HCT116 (cell line): ENCODE data around the gene TST. TPM values are rescaled to one million over a fixed set of nuclear protein-coding genes. Genes with fewer than 3 reads are reported as not detected.

Experiments
- ATAC-seq: fragments of 200-7000 bp; cut with Tn5 transposase; 2 replicates; pipeline ENCODE4 v1.9.1; 2020; ENCODE audit warnings: mild to moderate bottlenecking, moderate library complexity
- BruUV-seq: library from RNA; stranded (reverse); fragments of 400-500 nt; replicated peaks from 2 replicates; lab custom pipeline; 2021; lab: Mats Ljungman, UMichigan
- CTCF ChIA-PET: fragments of 300-600 bp; sonication (Branson Sonifier 250); formaldehyde crosslinking; loops from one replicate; lab custom pipeline; 2021; ENCODE audit warnings: antibody characterized with exemption; lab: Charles Lee
- POLR2A ChIA-PET: fragments of 300-600, 350-600 bp; sonication (Branson Sonifier 250); formaldehyde crosslinking; loops from one replicate; lab custom pipeline; 2021; ENCODE audit warnings: antibody characterized with exemption; lab: Charles Lee
- RAD21 ChIA-PET, 2 experiments: fragments of 300-600 bp; sonication (Branson Sonifier 250); formaldehyde crosslinking; loops; one replicate each; lab custom pipeline; 2023; ENCODE audit warnings: low total read pairs in 2 of 2; ENCODE audit not compliant: uncharacterized antibody in 2 of 2, unreplicated experiment in 2 of 2, low non-redundant PET in 1 of 2; lab: Charles Lee
- DNase-seq: peaks from one replicate; pipeline ENCODE4 v3.0.0-alpha.2; 2010; ENCODE audit warnings: low read depth, low spot score
- H2AFZ ChIP-seq: fragments of 200-600 bp; shearing (Covaris generic), sonication (generic); 2 replicates; pipeline ENCODE4 v1.6.1; 2017; ENCODE audit warnings: low read depth, mixed run types, mixed read lengths, antibody characterized with exemption, low read length; ENCODE audit not compliant: poor library complexity, severe bottlenecking
- H3K27ac ChIP-seq: 2 replicates; pipeline ENCODE4 v1.5.1; 2012; ENCODE audit warnings: low read depth, low read length
- H3K27me3 ChIP-seq: fragments of 200-600 bp; sonication (generic); 2 replicates; pipeline ENCODE4 v1.6.1; 2016; ENCODE audit warnings: mixed run types, low read length, mixed read lengths; ENCODE audit not compliant: insufficient read depth
- H3K36me3 ChIP-seq, 2 experiments: fragments of 200-500 bp in 1 of 2; fragments of 200-600 bp in 1 of 2; sonication (Bioruptor generic) in 1 of 2; sonication (generic) in 1 of 2; 2 replicates each; pipeline versions ENCODE4 v1.5.1 to v1.6.1; 2014 to 2016; ENCODE audit warnings: low read length in 2 of 2, inconsistent platforms in 1 of 2, mixed read lengths in 1 of 2, mixed run types in 1 of 2; ENCODE audit not compliant: insufficient read depth in 2 of 2, control insufficient read depth in 1 of 2
- H3K4me1 ChIP-seq, 2 experiments: fragments of 200-600 bp in 1 of 2; sonication (generic) in 1 of 2; 2 replicates each; pipeline versions ENCODE4 v1.5.1 to v1.6.1; 2012 to 2017; ENCODE audit warnings: low read length in 2 of 2, inconsistent platforms in 1 of 2, mild to moderate bottlenecking in 1 of 2, mixed read lengths in 1 of 2, mixed run types in 1 of 2, moderate library complexity in 1 of 2; ENCODE audit not compliant: insufficient read depth in 2 of 2, control insufficient read depth in 1 of 2
- H3K4me2 ChIP-seq: fragments of 200-600 bp; sonication (generic); 2 replicates; pipeline ENCODE4 v1.6.1; 2017; ENCODE audit warnings: mixed run types, low read length, mixed read lengths
- H3K4me3 ChIP-seq, 2 experiments: fragments of 200-600 bp in 1 of 2; sonication (generic) in 1 of 2; replicated peaks in 1 of 2; 2 replicates each; pipeline ENCODE4 v1.5.1; 2011 to 2016; ENCODE audit warnings: low read length in 2 of 2, control low read depth in 1 of 2, low read depth in 1 of 2, mild to moderate bottlenecking in 1 of 2, mixed read lengths in 1 of 2, mixed run types in 1 of 2
- H3K79me2 ChIP-seq: fragments of 200-600 bp; sonication (generic); 2 replicates; pipeline ENCODE4 v1.6.1; 2017; ENCODE audit warnings: mild to moderate bottlenecking, mixed run types, low read length, moderate library complexity, mixed read lengths; ENCODE audit not compliant: insufficient read depth
- H3K9ac ChIP-seq: fragments of 200-600 bp; sonication (generic); 2 replicates; pipeline ENCODE4 v1.6.1; 2016; ENCODE audit warnings: low read length, mixed read lengths
- H3K9me2 ChIP-seq: fragments of 200-600 bp; sonication (generic), shearing (Covaris generic); 2 replicates; pipeline ENCODE4 v1.6.1; 2017; ENCODE audit warnings: mixed run types, mild to moderate bottlenecking, moderate library complexity; ENCODE audit not compliant: insufficient read depth
- H3K9me3 ChIP-seq, 2 experiments: fragments of 200-500 bp in 1 of 2; fragments of 200-600 bp in 1 of 2; sonication (Bioruptor generic) in 1 of 2; sonication (generic) in 1 of 2; 2 replicates each; pipeline ENCODE4 v1.6.1; 2014 to 2017; ENCODE audit warnings: low read length in 2 of 2, mixed read lengths in 2 of 2, inconsistent platforms in 1 of 2, low read depth in 1 of 2, mild to moderate bottlenecking in 1 of 2, mixed run types in 1 of 2, moderate library complexity in 1 of 2; ENCODE audit not compliant: control insufficient read depth in 1 of 2, insufficient read depth in 1 of 2
- H4K20me1 ChIP-seq: fragments of 200-600 bp; sonication (generic), shearing (Covaris generic); 2 replicates; pipeline ENCODE4 v1.6.1; 2017; ENCODE audit warnings: mixed run types, mild to moderate bottlenecking, moderate library complexity; ENCODE audit not compliant: insufficient read depth
- ATF3 ChIP-seq: IDR thresholded peaks from 2 replicates; pipeline ENCODE4 v1.6.1; 2012
- CBX3 ChIP-seq: IDR thresholded peaks from 2 replicates; pipeline ENCODE4 v1.6.1; 2012; ENCODE audit warnings: low read depth
- CEBPB ChIP-seq: IDR thresholded peaks from 2 replicates; pipeline ENCODE4 v1.6.1; 2012; ENCODE audit warnings: low read depth
- EGR1 ChIP-seq: IDR thresholded peaks from 2 replicates; pipeline ENCODE4 v1.6.1; 2012; ENCODE audit warnings: low read depth
- ELF1 ChIP-seq: IDR thresholded peaks from 2 replicates; pipeline ENCODE4 v1.6.1; 2012; ENCODE audit warnings: low read depth, borderline replicate concordance
- EZH2phosphoT487 ChIP-seq: fragments of 200-600 bp; IDR thresholded peaks from 2 replicates; pipeline ENCODE4 v1.6.1; 2018; ENCODE audit warnings: antibody characterized with exemption, borderline replicate concordance
- FOSL1 ChIP-seq: IDR thresholded peaks from 2 replicates; pipeline ENCODE4 v1.6.1; 2012; ENCODE audit warnings: low read depth
- MAX ChIP-seq: IDR thresholded peaks from 2 replicates; pipeline ENCODE4 v1.6.1; 2012
- POLR2A ChIP-seq: IDR thresholded peaks from 2 replicates; pipeline ENCODE4 v1.7.0; 2011; ENCODE audit warnings: borderline replicate concordance; ENCODE audit not compliant: insufficient read depth, insufficient read length; ENCODE audit errors: extremely low read depth
- RAD21 ChIP-seq: IDR thresholded peaks from 2 replicates; pipeline ENCODE4 v1.6.1; 2012; ENCODE audit warnings: low read depth, mild to moderate bottlenecking
- SIN3A ChIP-seq: IDR thresholded peaks from 2 replicates; pipeline ENCODE4 v1.6.1; 2012; ENCODE audit warnings: low read depth
- SP1 ChIP-seq: IDR thresholded peaks from 2 replicates; pipeline ENCODE4 v1.6.1; 2012; ENCODE audit warnings: low read depth
- TCF7L2 ChIP-seq: IDR thresholded peaks from 2 replicates; pipeline ENCODE4 v1.7.0; 2011; ENCODE audit warnings: borderline replicate concordance, inconsistent platforms; ENCODE audit not compliant: insufficient read depth, insufficient read length; ENCODE audit errors: extremely low read depth
- YY1 ChIP-seq: IDR thresholded peaks from 2 replicates; pipeline ENCODE4 v1.6.1; 2011; ENCODE audit warnings: low read length, low read depth, moderate library complexity, mild to moderate bottlenecking; ENCODE audit not compliant: insufficient replicate concordance; ENCODE audit errors: extremely low read depth
- ZFX ChIP-seq: fragments of 450-650 bp; IDR thresholded peaks from 2 replicates; pipeline ENCODE4 v1.6.1; 2017
- intact Hi-C: fragments of 100-400 bp; cut with micrococcal nuclease; formaldehyde crosslinking; loops from 2 replicates; pipeline ENCODE4 v1.10.0; 2022
- total RNA-seq: library from RNA; stranded (reverse); gene quantifications from one replicate; pipeline ENCODE4 v1.2.1, GENCODE V29; 2021; ENCODE audit not compliant: unreplicated experiment
- TF ChIP-seq, protein P1 (sequence below): IDR thresholded peaks from 2 replicates; pipeline ENCODE4 v1.6.1; 2011; ENCODE audit warnings: mild to moderate bottlenecking, low read length, moderate library complexity; ENCODE audit not compliant: insufficient replicate concordance; ENCODE audit errors: extremely low read depth
- TF ChIP-seq, protein P2 (sequence below): IDR thresholded peaks from 2 replicates; pipeline ENCODE4 v1.6.1; 2012; ENCODE audit warnings: low read depth

Gene TST
- total RNA-seq, 1 experiment from 2014 or later, result 32.1 TPM

DNA sequence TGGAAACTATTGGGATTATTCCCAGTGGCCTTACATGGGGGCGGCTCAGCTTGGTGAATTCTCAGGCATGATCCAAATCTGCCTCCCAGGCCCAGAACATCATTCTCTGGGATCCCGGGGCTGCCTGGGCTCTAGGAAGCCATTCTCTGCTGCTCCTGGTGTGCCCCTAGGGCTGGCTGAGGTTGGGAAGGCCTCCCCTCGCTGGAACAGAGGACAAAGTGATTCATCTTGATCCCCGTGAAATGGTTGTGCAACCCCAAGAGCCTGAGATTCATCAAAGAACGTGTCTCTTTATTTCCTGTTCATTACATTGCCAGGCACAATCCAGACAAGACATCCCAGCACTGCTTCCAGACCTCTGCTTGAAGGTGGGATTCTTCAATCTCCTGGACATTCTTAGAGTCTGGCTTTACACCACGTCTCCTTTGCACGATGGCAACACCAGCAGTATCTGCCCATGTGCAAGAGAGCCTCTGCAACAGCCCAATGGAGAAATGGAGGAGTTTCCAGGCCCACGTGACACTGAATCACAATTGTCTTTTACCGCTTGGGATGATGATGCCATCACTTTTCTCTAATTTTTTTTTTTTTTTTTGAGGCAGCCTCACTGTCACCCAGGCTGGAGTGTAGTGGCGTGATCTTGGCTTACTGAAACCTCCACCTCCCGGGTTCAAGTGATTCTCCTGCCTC is 52.3 kb downstream of the TST start:
- ChIA-PET POLR2A (no interaction called here), CTCF (no interaction called here), RAD21 (no interaction called here)
- Histone ChIP-seq H3K27ac (no peak overlapping the region), H3K4me3 (no peak overlapping the region), H3K4me2 (no peak overlapping the region), H3K9me2 (no peaks in the 10 kb centered on the region), H3K27me3 (no peaks in the 10 kb centered on the region), H3K9ac (no peak overlapping the region), H3K79me2 (no peaks in the 10 kb centered on the region), H4K20me1 (no peaks in the 10 kb centered on the region), H3K9me3 (no peaks in the 10 kb centered on the region)
- intact Hi-C loops, result no loop called here
- DNase-seq, result no peak
- no TSS peak for BruUV-seq
- no peak for ATAC-seq
- TF ChIP-seq, protein P1, sequence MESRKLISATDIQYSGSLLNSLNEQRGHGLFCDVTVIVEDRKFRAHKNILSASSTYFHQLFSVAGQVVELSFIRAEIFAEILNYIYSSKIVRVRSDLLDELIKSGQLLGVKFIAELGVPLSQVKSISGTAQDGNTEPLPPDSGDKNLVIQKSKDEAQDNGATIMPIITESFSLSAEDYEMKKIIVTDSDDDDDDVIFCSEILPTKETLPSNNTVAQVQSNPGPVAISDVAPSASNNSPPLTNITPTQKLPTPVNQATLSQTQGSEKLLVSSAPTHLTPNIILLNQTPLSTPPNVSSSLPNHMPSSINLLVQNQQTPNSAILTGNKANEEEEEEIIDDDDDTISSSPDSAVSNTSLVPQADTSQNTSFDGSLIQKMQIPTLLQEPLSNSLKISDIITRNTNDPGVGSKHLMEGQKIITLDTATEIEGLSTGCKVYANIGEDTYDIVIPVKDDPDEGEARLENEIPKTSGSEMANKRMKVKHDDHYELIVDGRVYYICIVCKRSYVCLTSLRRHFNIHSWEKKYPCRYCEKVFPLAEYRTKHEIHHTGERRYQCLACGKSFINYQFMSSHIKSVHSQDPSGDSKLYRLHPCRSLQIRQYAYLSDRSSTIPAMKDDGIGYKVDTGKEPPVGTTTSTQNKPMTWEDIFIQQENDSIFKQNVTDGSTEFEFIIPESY, result no peak
- TF ChIP-seq YY1 (no peak), EZH2phosphoT487 (no peak), ELF1 (no peak), EGR1 (no peak), SIN3A (no peak), ZFX (no peak), FOSL1 (no peak), POLR2A (no peak), TCF7L2 (no peak), CBX3 (no peak), SP1 (no peak), ATF3 (no peak), RAD21 (no peak), CEBPB (no peak), MAX (no peak)
- TF ChIP-seq, protein P2, sequence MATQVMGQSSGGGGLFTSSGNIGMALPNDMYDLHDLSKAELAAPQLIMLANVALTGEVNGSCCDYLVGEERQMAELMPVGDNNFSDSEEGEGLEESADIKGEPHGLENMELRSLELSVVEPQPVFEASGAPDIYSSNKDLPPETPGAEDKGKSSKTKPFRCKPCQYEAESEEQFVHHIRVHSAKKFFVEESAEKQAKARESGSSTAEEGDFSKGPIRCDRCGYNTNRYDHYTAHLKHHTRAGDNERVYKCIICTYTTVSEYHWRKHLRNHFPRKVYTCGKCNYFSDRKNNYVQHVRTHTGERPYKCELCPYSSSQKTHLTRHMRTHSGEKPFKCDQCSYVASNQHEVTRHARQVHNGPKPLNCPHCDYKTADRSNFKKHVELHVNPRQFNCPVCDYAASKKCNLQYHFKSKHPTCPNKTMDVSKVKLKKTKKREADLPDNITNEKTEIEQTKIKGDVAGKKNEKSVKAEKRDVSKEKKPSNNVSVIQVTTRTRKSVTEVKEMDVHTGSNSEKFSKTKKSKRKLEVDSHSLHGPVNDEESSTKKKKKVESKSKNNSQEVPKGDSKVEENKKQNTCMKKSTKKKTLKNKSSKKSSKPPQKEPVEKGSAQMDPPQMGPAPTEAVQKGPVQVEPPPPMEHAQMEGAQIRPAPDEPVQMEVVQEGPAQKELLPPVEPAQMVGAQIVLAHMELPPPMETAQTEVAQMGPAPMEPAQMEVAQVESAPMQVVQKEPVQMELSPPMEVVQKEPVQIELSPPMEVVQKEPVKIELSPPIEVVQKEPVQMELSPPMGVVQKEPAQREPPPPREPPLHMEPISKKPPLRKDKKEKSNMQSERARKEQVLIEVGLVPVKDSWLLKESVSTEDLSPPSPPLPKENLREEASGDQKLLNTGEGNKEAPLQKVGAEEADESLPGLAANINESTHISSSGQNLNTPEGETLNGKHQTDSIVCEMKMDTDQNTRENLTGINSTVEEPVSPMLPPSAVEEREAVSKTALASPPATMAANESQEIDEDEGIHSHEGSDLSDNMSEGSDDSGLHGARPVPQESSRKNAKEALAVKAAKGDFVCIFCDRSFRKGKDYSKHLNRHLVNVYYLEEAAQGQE, result no peak
- TF ChIP-seq, all 23 proteins: peak for 0
- Histone ChIP-seq H3K36me3 (no peaks in the 10 kb centered on the region), H3K4me1 (peaks cover 5 to 17% of the 10 kb centered on the region in 2 experiments), H2AFZ (no peak overlapping the region)
